ENCODE results near the gene ACAD11. TPM values are rescaled to one million over a fixed set of nuclear protein-coding genes. Genes with fewer than 3 reads are reported as not detected.
"Not testable (repeated sequence)": the region's sequence is repeated elsewhere in the genome, so short reads cannot be mapped to it uniquely, and the experiment has no call there.

The ACAD11 gene
- total RNA-seq, 2 donors from 2014 or later, result 52.8 to 100 TPM

- Histone ChIP-seq H3K27me3 (replicated peaks; ENCODE audit: insufficient read depth) (no peaks in the 10 kb centered on the region), H3K27ac (no peak overlapping the region), H3K4me3 (no peak overlapping the region), H3K4me1 (ENCODE audit: control insufficient read depth in 1 of 2, low read depth in 2 of 2) (peaks cover 4 to 29% of the 10 kb centered on the region in 2 donors), H3K9me3 (no peaks in the 10 kb centered on the region), H3K36me3 (no peaks in the 10 kb centered on the region)
- no peak for ATAC-seq (ENCODE audit: insufficient number of reproducible peaks, low FRiP score, low read depth)
- no peak for DNase-seq (ENCODE audit: low spot score)
- no peak for TF ChIP-seq CTCF (IDR thresholded peaks at IDR 0.05)
These were observed 98.6 kb downstream of the ACAD11 start for GRCh38 chr3:132561003-132561402.

GRCh38 chr3:132556508-132557159 is 103.0 kb downstream of the ACAD11 start:
- Histone ChIP-seq H3K4me1 (ENCODE audit: control insufficient read depth in 1 of 2, low read depth in 2 of 2) (no peaks in the 10 kb centered on the region), H3K27ac (no peak overlapping the region), H3K27me3 (replicated peaks; ENCODE audit: insufficient read depth) (no peaks in the 10 kb centered on the region), H3K9me3 (no peaks in the 10 kb centered on the region), H3K4me3 (no peak overlapping the region), H3K36me3 (no peaks in the 10 kb centered on the region)
- no peak for TF ChIP-seq CTCF (IDR thresholded peaks at IDR 0.05)
- no peak for ATAC-seq (ENCODE audit: insufficient number of reproducible peaks, low FRiP score, low read depth)
- DNase-seq (ENCODE audit: low spot score), result no peak

GRCh38 chr3:132556036-132556386 is 103.6 kb downstream of the ACAD11 start:
- not testable (repeated sequence) for H3K27ac ChIP-seq; H3K27me3 ChIP-seq (replicated peaks; ENCODE audit: insufficient read depth); ATAC-seq (ENCODE audit: insufficient number of reproducible peaks, low FRiP score, low read depth); H3K4me1 ChIP-seq (ENCODE audit: control insufficient read depth in 1 of 2, low read depth in 2 of 2); DNase-seq (ENCODE audit: low spot score); H3K4me3 ChIP-seq; H3K36me3 ChIP-seq; H3K9me3 ChIP-seq

GRCh38 chr3:132555306-132556035 is 104.1 kb downstream of the ACAD11 start:
- ATAC-seq (ENCODE audit: insufficient number of reproducible peaks, low FRiP score, low read depth) (no peak), DNase-seq (ENCODE audit: low spot score) (no peak)
- Histone ChIP-seq H3K9me3 (no peaks in the 10 kb centered on the region), H3K4me3 (no peak overlapping the region), H3K36me3 (no peaks in the 10 kb centered on the region), H3K27me3 (replicated peaks; ENCODE audit: insufficient read depth) (no peaks in the 10 kb centered on the region), H3K27ac (no peak overlapping the region), H3K4me1 (ENCODE audit: control insufficient read depth in 1 of 2, low read depth in 2 of 2) (peaks cover 9 to 11% of the 10 kb centered on the region in 2 donors)
- no peak for TF ChIP-seq CTCF (IDR thresholded peaks at IDR 0.05)

GRCh38 chr3:132554437-132554836 is 105.2 kb downstream of the ACAD11 start:
- H3K27me3 ChIP-seq (replicated peaks; ENCODE audit: insufficient read depth), result no peaks in the 10 kb centered on the region
- H3K4me1 ChIP-seq (ENCODE audit: control insufficient read depth in 1 of 2, low read depth in 2 of 2), result peaks cover 18 to 19% of the 10 kb centered on the region in 2 donors
- TF ChIP-seq CTCF (IDR thresholded peaks at IDR 0.05), result no peak
- no peak for ATAC-seq (ENCODE audit: insufficient number of reproducible peaks, low FRiP score, low read depth)
- no peaks in the 10 kb centered on the region for H3K36me3 ChIP-seq
- no peaks in the 10 kb centered on the region for H3K9me3 ChIP-seq
- H3K4me3 ChIP-seq, result no peak overlapping the region
- DNase-seq (ENCODE audit: low spot score), result no peak
- no peak overlapping the region for H3K27ac ChIP-seq

All from thoracic aorta (tissue), 2 donors.